HEK293 (cell line): ENCODE results near the gene AIPL1.

ENCODE experiments used
- CTCF ChIA-PET: fragments of 350-600 bp; formaldehyde crosslinking; extraction: SDS; loops from one replicate; lab custom pipeline; 2021; ENCODE audit warnings: antibody characterized with exemption; lab: Yijun Ruan, JAX
- POLR2A ChIA-PET: fragments of 300-600 bp; formaldehyde crosslinking; extraction: SDS; loops from one replicate; lab custom pipeline; 2020; ENCODE audit warnings: antibody characterized with exemption, inconsistent platforms; lab: Yijun Ruan, JAX
- H3K27ac ChIP-seq: fragments of 200-500 bp; sonication (Bioruptor generic); 2 replicates; pipeline ENCODE4 v1.5.1; 2014; ENCODE audit warnings: low read depth, low read length, control low read depth, inconsistent platforms; ENCODE audit errors: extremely low read depth
- H3K36me3 ChIP-seq, 2 experiments: fragments of 200-500 bp in 1 of 2; sonication (Bioruptor generic) in 1 of 2; 1 replicate in 1 of 2; 2 replicates in 1 of 2; pipeline ENCODE4 v1.5.1; 2014 to 2017; ENCODE audit warnings: inconsistent platforms in 2 of 2, low read length in 2 of 2; ENCODE audit not compliant: control insufficient read depth in 2 of 2, insufficient read depth in 1 of 2
- H3K4me1 ChIP-seq: fragments of 200-500 bp; sonication (Bioruptor generic); 2 replicates; pipeline ENCODE4 v1.5.1; 2014; ENCODE audit warnings: mild to moderate bottlenecking, low read length, inconsistent platforms; ENCODE audit not compliant: control insufficient read depth, insufficient read depth
- H3K4me3 ChIP-seq: 2 replicates; pipeline ENCODE4 v1.5.1; 2011; ENCODE audit warnings: low read depth, mild to moderate bottlenecking, control low read depth, low read length, moderate library complexity
- H3K9me3 ChIP-seq: fragments of 200-500 bp; sonication (Bioruptor generic); 2 replicates; pipeline ENCODE4 v1.5.1; 2014; ENCODE audit warnings: low read depth, low read length, inconsistent platforms; ENCODE audit not compliant: control insufficient read depth, insufficient read depth
- EGR2 ChIP-seq: fragments of 450-650 bp; formaldehyde crosslinking; IDR thresholded peaks from 2 replicates; pipeline ENCODE4 v1.5.1; 2016; ENCODE audit warnings: low read depth, missing biosample characterization, missing genetic modification characterization
- GLI2 ChIP-seq: fragments of 450-650 bp; formaldehyde crosslinking; IDR thresholded peaks from 2 replicates; pipeline ENCODE4; 2017; ENCODE audit warnings: missing biosample characterization, missing genetic modification characterization, low read depth, borderline replicate concordance
- GLIS1 ChIP-seq: fragments of 450-650 bp; formaldehyde crosslinking; IDR thresholded peaks from 2 replicates; pipeline ENCODE4 v1.5.1; 2016; ENCODE audit warnings: missing biosample characterization, missing genetic modification characterization
- MYNN ChIP-seq: fragments of 450-650 bp; formaldehyde crosslinking; IDR thresholded peaks from 2 replicates; pipeline ENCODE4 v1.5.1; 2016; ENCODE audit warnings: missing biosample characterization, missing genetic modification characterization, borderline replicate concordance
- SETDB1 ChIP-seq: IDR thresholded peaks from one replicate; pipeline ENCODE4 v1.6.1; 2017; ENCODE audit warnings: mild to moderate bottlenecking, low read length, moderate library complexity, mixed read lengths; ENCODE audit not compliant: insufficient read length
- SP7 ChIP-seq: fragments of 450-650 bp; formaldehyde crosslinking; IDR thresholded peaks from 2 replicates; pipeline ENCODE4 v1.5.1; 2016; ENCODE audit warnings: missing biosample characterization, missing genetic modification characterization
- TRIM28 ChIP-seq: IDR thresholded peaks from 2 replicates; pipeline ENCODE4 v1.6.1; 2011; ENCODE audit warnings: low read length, control low read depth, borderline replicate concordance
- ZBTB11 ChIP-seq: fragments of 450-650 bp; formaldehyde crosslinking; conservative IDR thresholded peaks from 2 replicates; pipeline ENCODE4 v1.5.1; 2016; ENCODE audit warnings: low read depth, missing biosample characterization, missing genetic modification characterization
- ZBTB20 ChIP-seq: fragments of 450-650 bp; formaldehyde crosslinking; IDR thresholded peaks from 2 replicates; pipeline ENCODE4 v1.5.1; 2016; ENCODE audit warnings: missing biosample characterization, missing genetic modification characterization
- ZBTB21 ChIP-seq: fragments of 450-650 bp; formaldehyde crosslinking; IDR thresholded peaks from 2 replicates; pipeline ENCODE4 v1.5.1; 2017; ENCODE audit warnings: missing biosample characterization, missing genetic modification characterization
- ZIC2 ChIP-seq: fragments of 450-650 bp; formaldehyde crosslinking; IDR thresholded peaks from 2 replicates; pipeline ENCODE4 v1.5.1; 2016; ENCODE audit warnings: missing biosample characterization, missing genetic modification characterization
- ZNF223 ChIP-seq: fragments of 450-650 bp; formaldehyde crosslinking; IDR thresholded peaks from 2 replicates; pipeline ENCODE4 v1.5.1; 2016; ENCODE audit warnings: missing biosample characterization, missing genetic modification characterization
- ZNF23 ChIP-seq: fragments of 450-650 bp; formaldehyde crosslinking; IDR thresholded peaks from 2 replicates; pipeline ENCODE4 v1.5.1; 2016; ENCODE audit warnings: missing biosample characterization, missing genetic modification characterization, borderline replicate concordance
- ZNF341 ChIP-seq: fragments of 450-650 bp; formaldehyde crosslinking; IDR thresholded peaks from 2 replicates; pipeline ENCODE4; 2016; ENCODE audit warnings: low read depth, missing biosample characterization, missing genetic modification characterization
- ZNF416 ChIP-seq: fragments of 450-650 bp; formaldehyde crosslinking; IDR thresholded peaks from 2 replicates; pipeline ENCODE4 v1.5.1; 2016; ENCODE audit warnings: missing biosample characterization, missing genetic modification characterization
- ZNF426 ChIP-seq: fragments of 450-650 bp; formaldehyde crosslinking; IDR thresholded peaks from 2 replicates; pipeline ENCODE4 v1.5.1; 2017; ENCODE audit warnings: missing biosample characterization, missing genetic modification characterization, mild to moderate bottlenecking, inconsistent platforms, moderate library complexity
- ZNF488 ChIP-seq: fragments of 450-650 bp; formaldehyde crosslinking; IDR thresholded peaks from 2 replicates; pipeline ENCODE4 v1.5.1; 2016; ENCODE audit warnings: missing biosample characterization, missing genetic modification characterization
- ZNF549 ChIP-seq: fragments of 450-650 bp; IDR thresholded peaks from 2 replicates; pipeline ENCODE4 v1.5.1; 2018; ENCODE audit warnings: missing biosample characterization, missing genetic modification characterization, mild to moderate bottlenecking, inconsistent platforms, moderate library complexity
- ZNF585B ChIP-seq: fragments of 450-650 bp; formaldehyde crosslinking; IDR thresholded peaks from 2 replicates; pipeline ENCODE4 v1.5.1; 2016; ENCODE audit warnings: missing biosample characterization, missing genetic modification characterization
- ZNF626 ChIP-seq: fragments of 450-650 bp; sonication (Bioruptor Pico); formaldehyde crosslinking; IDR thresholded peaks from 2 replicates; pipeline ENCODE4 v1.5.1; 2018; ENCODE audit warnings: missing biosample characterization, missing genetic modification characterization, inconsistent platforms
- ZNF670 ChIP-seq: fragments of 450-650 bp; formaldehyde crosslinking; IDR thresholded peaks from 2 replicates; pipeline ENCODE4 v1.5.1; 2016; ENCODE audit warnings: missing biosample characterization, missing genetic modification characterization, low read depth
- ZNF776 ChIP-seq: fragments of 450-650 bp; formaldehyde crosslinking; IDR thresholded peaks from 2 replicates; pipeline ENCODE4 v1.5.0; 2017; ENCODE audit warnings: missing biosample characterization, missing genetic modification characterization, borderline replicate concordance

Gene AIPL1

DNA sequence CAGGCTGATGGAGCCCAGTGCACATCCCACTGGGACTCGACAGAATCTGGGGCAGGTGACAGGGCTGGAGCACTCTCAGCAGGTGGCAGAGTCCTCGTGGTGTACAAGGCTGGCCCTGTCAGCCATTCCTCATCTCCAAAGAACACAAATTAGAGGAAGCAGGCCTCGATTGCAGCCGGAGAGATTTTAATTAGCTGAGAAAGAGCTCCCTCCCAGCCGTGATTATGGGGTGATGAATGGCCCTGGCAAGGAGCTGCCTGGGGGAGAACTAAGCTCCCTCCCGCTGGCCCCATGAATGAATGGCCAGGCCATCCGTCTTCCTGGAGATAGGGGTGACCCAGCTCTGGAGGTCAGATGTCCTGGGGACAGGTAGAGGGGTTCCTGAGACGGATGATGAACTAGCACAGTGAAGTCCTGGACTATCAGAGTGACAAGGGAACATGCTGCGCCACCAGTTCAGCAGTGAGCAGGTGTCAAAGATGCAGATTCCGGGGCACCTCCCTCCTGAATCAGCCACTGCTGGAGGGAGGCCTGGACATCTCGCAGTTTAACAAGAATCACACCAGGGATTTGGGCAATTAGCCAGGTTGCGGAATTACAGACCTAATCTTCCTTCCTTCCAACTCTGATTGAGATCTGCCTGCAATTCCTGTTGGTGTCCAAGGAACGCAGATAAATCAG lies 44.8 kb upstream of the AIPL1 start:
- POLR2A ChIA-PET, result no interaction called here
- CTCF ChIA-PET, result no interaction called here
- Histone ChIP-seq H3K4me3 (no peak overlapping the region), H3K9me3 (no peaks in the 10 kb centered on the region), H3K4me1 (peaks cover 6% of the 10 kb centered on the region; the same call in 1 of the 2 replicates), H3K36me3 (no peaks in the 10 kb centered on the region), H3K27ac (no peak overlapping the region)
- TF ChIP-seq ZNF585B (tag by site-specific recombination) (no peak), ZNF23 (no peak), ZNF416 (tag by site-specific recombination) (no peak), GLIS1 (tag by site-specific recombination) (peak; percentile 34; the same call in 1 of the 2 replicates), ZIC2 (tag by site-specific recombination) (peak; percentile 91), ZBTB21 (tag by site-specific recombination) (no peak), ZBTB20 (tag by site-specific recombination) (peak; percentile 80), ZNF341 (peak; percentile 14; the same call in 1 of the 2 replicates)

DNA sequence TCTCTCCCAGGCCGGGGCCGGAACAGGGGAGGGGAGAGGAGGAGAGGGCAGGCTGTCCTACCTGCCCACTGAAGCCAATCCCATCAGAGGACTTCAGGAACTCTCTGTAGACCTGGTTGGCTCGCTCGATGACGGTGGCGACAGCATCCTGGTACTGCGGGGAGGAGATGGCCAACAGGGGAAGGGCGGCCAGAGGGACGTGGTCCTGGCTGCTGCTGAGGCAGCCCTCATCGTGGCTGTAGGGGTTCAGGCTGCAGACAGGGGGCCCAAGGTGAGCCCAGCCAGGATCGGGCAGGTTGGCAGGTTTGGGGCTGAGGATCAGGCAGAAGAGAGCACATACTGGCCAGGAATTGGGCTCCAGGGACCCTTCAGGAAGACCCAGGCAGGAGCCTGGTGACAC lies 43.6 kb upstream of the AIPL1 start:
- ChIA-PET POLR2A (no interaction called here), CTCF (no interaction called here)
- Histone ChIP-seq H3K4me3 (no peak overlapping the region), H3K9me3 (no peaks in the 10 kb centered on the region), H3K27ac (no peak overlapping the region), H3K36me3 (no peaks in the 10 kb centered on the region), H3K4me1 (peaks cover 6% of the 10 kb centered on the region; the same call in 1 of the 2 replicates)
- TF ChIP-seq ZNF426 (tag by site-specific recombination), result no peak

GRCh38 chr17:6477831-6478383 lies 43.0 kb upstream of the AIPL1 start:
- ChIA-PET POLR2A (no interaction called here), CTCF (no interaction called here)
- Histone ChIP-seq H3K27ac (no peak overlapping the region), H3K4me1 (peaks cover 6% of the 10 kb centered on the region; the same call in 1 of the 2 replicates)
- TF ChIP-seq ZNF670 (tag by site-specific recombination) (no peak), ZNF549 (tag by site-specific recombination) (no peak), GLI2 (tag by site-specific recombination) (no peak), ZNF488 (no peak), SETDB1 (no peak), GLIS1 (tag by site-specific recombination) (no peak), ZNF223 (no peak), ZNF626 (tag by site-specific recombination) (no peak), SP7 (tag by site-specific recombination) (no peak), ZBTB11 (no peak), ZNF776 (tag by site-specific recombination) (no peak), MYNN (tag by site-specific recombination) (no peak), TRIM28 (no peak), EGR2 (tag by site-specific recombination) (no peak)
- TF ChIP-seq, all 188 proteins: peak for 0
- Histone ChIP-seq H3K36me3 (no peaks in the 10 kb centered on the region), H3K9me3 (no peaks in the 10 kb centered on the region), H3K4me3 (no peak overlapping the region)
